Sigmoid colon (tissue), 7 donors: ENCODE data around the gene DSCAM. TPM values are rescaled to one million over a fixed set of nuclear protein-coding genes. Genes with fewer than 3 reads are reported as not detected.

Experiments used
- DNase-seq: peaks from one replicate; pipeline ENCODE4 v3.0.0-alpha.2; 2019
- H3K27ac ChIP-seq, 4 donors: fragments of 200-600 bp; sonication (generic); one replicate each; pipeline ENCODE4 v1.5.1; 2016 to 2019; ENCODE audit warnings: mild to moderate bottlenecking in 1 of 4
- H3K27me3 ChIP-seq, 3 donors: fragments of 200-600 bp; sonication (generic); one replicate each; pipeline ENCODE4 v1.5.1; 2019; ENCODE audit warnings: mild to moderate bottlenecking in 1 of 3
- H3K36me3 ChIP-seq, 4 donors: fragments of 200-600 bp; sonication (generic); one replicate each; pipeline ENCODE4 v1.5.1; 2016 to 2019
- H3K4me1 ChIP-seq, 4 donors: fragments of 200-600 bp; sonication (generic); one replicate each; pipeline ENCODE4 v1.5.1; 2017 to 2019
- H3K4me3 ChIP-seq, 4 donors: fragments of 200-600 bp; sonication (generic); one replicate each; pipeline ENCODE4 v1.5.1; 2017 to 2019; ENCODE audit warnings: mild to moderate bottlenecking in 2 of 4, moderate library complexity in 1 of 4
- H3K9me3 ChIP-seq, 4 donors: fragments of 200-600 bp in 3 of 4; sonication (generic) in 3 of 4; one replicate each; pipeline versions ENCODE4 v1.5.1 to v1.6.1; 2013 to 2019
- CTCF ChIP-seq, 4 experiments: fragments of 450-650 bp in 3 of 4; fragments of 200-600 bp in 1 of 4; IDR thresholded peaks; one replicate each; pipeline ENCODE4 v1.5.1; 2016 to 2019; ENCODE audit warnings: antibody characterized with exemption in 4 of 4, mild to moderate bottlenecking in 3 of 4, moderate library complexity in 2 of 4
- EP300 ChIP-seq, 4 donors: sonication (generic); formaldehyde crosslinking; IDR thresholded peaks; one replicate each; pipeline ENCODE4 v1.6.1; 2017; ENCODE audit warnings: antibody characterized with exemption in 4 of 4
- POLR2A ChIP-seq, 2 donors: fragments of 450-650 bp; IDR thresholded peaks; one replicate each; pipeline ENCODE4 v1.6.1; 2016; ENCODE audit warnings: antibody characterized with exemption in 2 of 2, mild to moderate bottlenecking in 2 of 2, moderate library complexity in 2 of 2
- POLR2AphosphoS5 ChIP-seq, 4 donors: sonication (generic); formaldehyde crosslinking; IDR thresholded peaks; one replicate each; pipeline ENCODE4 v1.6.1; 2017; ENCODE audit warnings: antibody characterized with exemption in 4 of 4
- WGBS, 2 donors: extraction: QIAGEN DNeasy Blood & Tissue Kit; methylation state at CpG; one replicate each; pipeline ENCODE4 v1.1.7; 2013; 5-methylcytosine and 5-hydroxymethylcytosine counted together
- intact Hi-C: fragments of 100-400 bp; cut with DNase I; formaldehyde crosslinking; loops from one replicate; pipeline ENCODE4 v1.15.1; 2023
- polyA plus RNA-seq, 3 donors: library from polyadenylated mRNA; stranded (reverse); fragments of 200-250 nt; gene quantifications; one replicate each; pipeline ENCODE4 v1.2.3, GENCODE V29; 2013
- total RNA-seq, 4 donors: library from RNA; depleted of rRNA; stranded (reverse); fragments of >200 nt; gene quantifications; one replicate each; pipeline ENCODE4 v1.1.0, GENCODE V29; 2016
- donor health status: healthy with polysubstance abuse.
- donor health status: Bipolar disorder and iron deficiency.
- donor health status: healthy.

The DSCAM gene
- total and polyA plus RNA-seq, 7 donors, result 0.17 to 0.55 (median 0.33) TPM; not detected in 2

GRCh38 chr21:40337981-40338380 lies 509.0 kb downstream of the DSCAM start:
- no peaks in the 10 kb centered on the region for H3K9me3 ChIP-seq
- no peaks in the 10 kb centered on the region for H3K27me3 ChIP-seq
- no peak overlapping the region for H3K4me3 ChIP-seq
- WGBS, 2 donors, result 88 to 89% methylated on average over 13 of the region's 13 CpGs
- TF ChIP-seq POLR2AphosphoS5 (IDR thresholded peaks at IDR 0.05), result no peak
- no peak for TF ChIP-seq POLR2A (IDR thresholded peaks at IDR 0.05)
- no peak for TF ChIP-seq EP300 (IDR thresholded peaks at IDR 0.05)
- TF ChIP-seq CTCF (IDR thresholded peaks at IDR 0.05), result no peak
- intact Hi-C loops, result no loop called here
- no peaks in the 10 kb centered on the region for H3K4me1 ChIP-seq
- H3K36me3 ChIP-seq, result no peaks in the 10 kb centered on the region
- no peak for DNase-seq
- no peak overlapping the region for H3K27ac ChIP-seq

GRCh38 chr21:40335704-40336103 lies 511.3 kb downstream of the DSCAM start:
- no peak for DNase-seq
- no peaks in the 10 kb centered on the region for H3K27me3 ChIP-seq
- no peak overlapping the region for H3K4me3 ChIP-seq
- H3K27ac ChIP-seq, result no peak overlapping the region
- H3K4me1 ChIP-seq, result no peaks in the 10 kb centered on the region
- H3K36me3 ChIP-seq, result no peaks in the 10 kb centered on the region
- intact Hi-C loops, result no loop called here
- TF ChIP-seq CTCF (IDR thresholded peaks at IDR 0.05) (no peak), EP300 (IDR thresholded peaks at IDR 0.05) (no peak), POLR2A (IDR thresholded peaks at IDR 0.05) (no peak), POLR2AphosphoS5 (IDR thresholded peaks at IDR 0.05) (no peak)
- H3K9me3 ChIP-seq, result no peaks in the 10 kb centered on the region
- 9 to 15% methylated on average over 5 of the region's 5 CpGs for WGBS, 2 donors

- no peak for DNase-seq
- Histone ChIP-seq H3K27me3 (no peaks in the 10 kb centered on the region), H3K4me1 (no peaks in the 10 kb centered on the region), H3K27ac (no peak overlapping the region), H3K4me3 (no peak overlapping the region), H3K9me3 (no peaks in the 10 kb centered on the region), H3K36me3 (no peaks in the 10 kb centered on the region)
- TF ChIP-seq POLR2A (IDR thresholded peaks at IDR 0.05) (no peak), EP300 (IDR thresholded peaks at IDR 0.05) (no peak), CTCF (IDR thresholded peaks at IDR 0.05) (no peak), POLR2AphosphoS5 (IDR thresholded peaks at IDR 0.05) (no peak)
- intact Hi-C loops, result no loop called here
- 90 to 91% methylated on average over 6 of the region's 6 CpGs for WGBS, 2 donors
Measured at GRCh38 chr21:40334159-40334558, 512.8 kb downstream of the DSCAM start.

- H3K4me1 ChIP-seq, result no peaks in the 10 kb centered on the region
- TF ChIP-seq POLR2AphosphoS5 (IDR thresholded peaks at IDR 0.05), result no peak
- TF ChIP-seq CTCF (IDR thresholded peaks at IDR 0.05), result no peak
- TF ChIP-seq EP300 (IDR thresholded peaks at IDR 0.05), result no peak
- TF ChIP-seq POLR2A (IDR thresholded peaks at IDR 0.05), result no peak
- intact Hi-C loops, result no loop called here
- no peaks in the 10 kb centered on the region for H3K9me3 ChIP-seq
- no peaks in the 10 kb centered on the region for H3K27me3 ChIP-seq
- no peak overlapping the region for H3K27ac ChIP-seq
- 90% methylated on average over 4 of the region's 4 CpGs for WGBS, 2 donors
- no peak for DNase-seq
- no peak overlapping the region for H3K4me3 ChIP-seq
- H3K36me3 ChIP-seq, result no peaks in the 10 kb centered on the region
Measured at GRCh38 chr21:40333731-40334130, 513.2 kb downstream of the DSCAM start.

- H3K9me3 ChIP-seq, result peaks cover 0 to 3% (median 0%) of the 10 kb centered on the region in 4 donors
- no peak for DNase-seq
- TF ChIP-seq EP300 (IDR thresholded peaks at IDR 0.05), result no peak
- no peak for TF ChIP-seq POLR2A (IDR thresholded peaks at IDR 0.05)
- no peak for TF ChIP-seq POLR2AphosphoS5 (IDR thresholded peaks at IDR 0.05)
- TF ChIP-seq CTCF (IDR thresholded peaks at IDR 0.05), result no peak
- intact Hi-C loops, result no loop called here
- no peaks in the 10 kb centered on the region for H3K27me3 ChIP-seq
- 91 to 93% methylated on average over 3 of the region's 3 CpGs for WGBS, 2 donors
- H3K27ac ChIP-seq, result no peak overlapping the region
- H3K4me1 ChIP-seq, result no peaks in the 10 kb centered on the region
- no peaks in the 10 kb centered on the region for H3K36me3 ChIP-seq
- H3K4me3 ChIP-seq, result no peak overlapping the region
Measured at GRCh38 chr21:40331804-40332203, 515.2 kb downstream of the DSCAM start.
